Right renal cortex interstitium (tissue), 3 donors: ENCODE measurements around the gene FKBP14. TPM values are rescaled to one million over a fixed set of nuclear protein-coding genes. Genes with fewer than 3 reads are reported as not detected.

Experiments used
- DNase-seq, 3 donors: peaks; one replicate each; pipeline ENCODE4 v3.0.0-alpha.2; 2013; ENCODE audit warnings: low read depth in 3 of 3, low spot score in 2 of 3
- polyA plus RNA-seq, 3 donors: library from polyadenylated mRNA; unstranded; fragments of 120-200 nt; gene quantifications; one replicate each; pipeline ENCODE4 v1.2.1, GENCODE V29; 2013; ENCODE audit not compliant: insufficient read length in 3 of 3

The FKBP14 gene
- polyA plus RNA-seq, 3 donors: 19.2 to 23.8 (median 21.5) TPM

- no peak for DNase-seq
These were observed 9.7 kb upstream of the FKBP14 start for GRCh38 chr7:30036220-30036619.

GRCh38 chr7:30034501-30034900 is 8.0 kb upstream of the FKBP14 start:
- DNase-seq: no peak

GRCh38 chr7:30032310-30033125 is 6.0 kb upstream of the FKBP14 start:
- DNase-seq: no peak

- no peak for DNase-seq
These were observed 3.2 kb upstream of the FKBP14 start for GRCh38 chr7:30029696-30030095.

GRCh38 chr7:30028749-30029635 is 2.5 kb upstream of the FKBP14 start:
- DNase-seq: no peak

GRCh38 chr7:30028216-30028748 is 1.8 kb upstream of the FKBP14 start, which contains the start of gene PLEKHA8:
Gene PLEKHA8 (plus strand): TSS chr7:30028412. CDS start chr7:30028763, 351 bp downstream.
- DNase-seq: peak; percentile 74 to 88 (median 86)

- no peak for DNase-seq
These were observed 1.3 kb upstream of the FKBP14 start for GRCh38 chr7:30027740-30028215.

GRCh38 chr7:30027065-30027456 is 559 bp upstream of the FKBP14 start:
- DNase-seq: no peak

GRCh38 chr7:30023524-30023923 is 3.0 kb downstream of the FKBP14 start:
- DNase-seq: no peak

- no peak for DNase-seq
These were observed 3.5 kb downstream of the FKBP14 start for GRCh38 chr7:30022991-30023390.

GRCh38 chr7:30020535-30020934 is 6.0 kb downstream of the FKBP14 start:
- DNase-seq: no peak

GRCh38 chr7:30019960-30020359 is 6.5 kb downstream of the FKBP14 start:
- DNase-seq: no peak

GRCh38 chr7:30019387-30019786 is 7.1 kb downstream of the FKBP14 start:
- no peak for DNase-seq

- DNase-seq: no peak
These were observed 8.1 kb downstream of the FKBP14 start for GRCh38 chr7:30018451-30018850.

- no peak for DNase-seq
These were observed 13.7 kb downstream of the FKBP14 start for GRCh38 chr7:30012757-30013156.

- no peak for DNase-seq
These were observed 16.5 kb downstream of the FKBP14 start for GRCh38 chr7:30010021-30010420.

GRCh38 chr7:30005464-30005863 is 21.0 kb downstream of the FKBP14 start:
- no peak for DNase-seq

- DNase-seq: no peak
These were observed 23.4 kb downstream of the FKBP14 start for GRCh38 chr7:30003098-30003497.

- no peak for DNase-seq
These were observed 24.5 kb downstream of the FKBP14 start for GRCh38 chr7:30001998-30002397.

- DNase-seq: no peak
These were observed 28.0 kb downstream of the FKBP14 start for GRCh38 chr7:29998489-29998888.

- no peak for DNase-seq
These were observed 30.2 kb downstream of the FKBP14 start for GRCh38 chr7:29996321-29996720.
